ENCODE results near the gene LARP7.
"Not testable (repeated sequence)": the region's sequence is repeated elsewhere in the genome, so short reads cannot be mapped to it uniquely, and the experiment has no call there.

Gene LARP7

GRCh38 chr4:112636688-112637551 lies at the start of gene LARP7, which contains the start of gene ZGRF1:
Gene LARP7 (plus strand): TSS chr4:112637143. CDS start chr4:112644670, 7,527 bp downstream.
Gene ZGRF1 (minus strand): TSS chr4:112636909. CDS start chr4:112633176, 3,733 bp downstream.
- DNase-seq (ENCODE audit: low read depth in 2 of 2): peak; percentile 97 to 98

GRCh38 chr4:112589206-112589605 lies 47.7 kb upstream of the LARP7 start:
- no peak for DNase-seq (ENCODE audit: low read depth in 2 of 2)

DNA sequence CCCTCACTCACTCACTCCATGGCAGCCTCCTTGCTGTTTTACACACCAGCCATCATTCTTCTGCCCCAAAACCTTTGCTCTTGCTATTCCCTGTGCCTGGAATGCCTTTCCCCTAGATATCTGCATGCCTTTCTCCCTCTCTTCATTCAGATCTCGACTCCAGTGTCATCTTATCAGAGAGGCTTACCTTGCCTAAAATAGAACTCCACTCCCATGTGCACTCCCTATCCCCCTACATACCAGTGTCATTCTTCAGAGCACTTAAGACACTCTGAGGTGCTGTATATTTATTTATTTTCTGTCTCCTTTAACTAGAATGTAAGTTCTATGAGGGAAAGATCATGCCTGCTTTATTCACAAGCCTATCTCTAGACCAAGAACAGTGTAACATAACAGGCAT lies 45.4 kb upstream of the LARP7 start:
- no peak for DNase-seq (ENCODE audit: low read depth in 2 of 2)

DNA sequence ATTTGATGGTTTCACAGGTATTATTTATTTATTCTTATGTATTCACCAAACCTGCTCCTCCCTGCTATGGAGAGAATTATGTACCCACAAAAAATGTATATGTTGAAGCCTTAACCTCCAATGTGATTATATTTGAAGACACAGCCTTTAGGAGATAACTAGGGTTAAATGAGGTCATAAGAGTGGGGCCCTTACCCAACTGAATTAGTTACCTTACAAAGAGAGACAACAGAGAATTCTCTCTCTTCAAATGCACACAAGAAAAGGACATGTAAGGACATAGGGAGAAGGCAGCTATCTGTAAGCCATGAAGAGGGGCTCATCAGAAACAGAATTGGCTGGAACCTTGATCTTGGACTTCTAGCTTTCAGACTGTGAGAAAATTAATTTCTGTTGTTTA lies 44.2 kb upstream of the LARP7 start:
- DNase-seq (ENCODE audit: low read depth in 2 of 2): no peak

DNA sequence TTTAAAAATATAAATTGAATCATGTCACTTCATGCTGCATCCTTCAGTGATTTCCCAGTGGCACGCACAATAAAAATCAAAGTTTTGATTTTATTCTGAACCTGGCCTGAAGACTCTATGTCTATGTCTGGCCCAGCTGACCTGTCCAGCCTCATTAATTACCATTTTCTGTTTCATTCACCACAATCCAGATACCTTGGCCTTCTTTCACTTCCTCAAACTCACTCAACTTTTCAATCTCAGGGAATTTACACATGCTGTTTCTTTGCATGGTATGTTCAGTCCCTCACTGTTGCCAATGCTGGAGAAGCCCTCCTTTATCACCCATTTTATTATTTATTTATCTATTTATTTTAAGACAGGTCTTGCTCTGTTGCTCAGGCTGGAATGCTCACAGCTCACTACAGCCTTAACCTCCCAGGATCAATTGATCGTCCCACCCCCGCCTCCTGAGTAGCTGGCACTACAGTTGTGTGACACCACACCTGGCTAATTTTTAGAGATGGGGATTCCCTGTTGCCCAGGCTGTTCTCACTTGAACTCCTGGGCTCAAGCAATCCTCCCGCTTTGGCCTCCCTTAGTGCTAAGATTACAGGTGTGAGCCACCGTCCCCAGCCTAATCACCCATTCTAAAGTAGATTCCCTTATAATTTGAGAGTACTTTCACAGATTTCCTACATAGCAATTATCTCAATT lies 43.4 kb upstream of the LARP7 start:
- no peak for DNase-seq (ENCODE audit: low read depth in 2 of 2)

DNA sequence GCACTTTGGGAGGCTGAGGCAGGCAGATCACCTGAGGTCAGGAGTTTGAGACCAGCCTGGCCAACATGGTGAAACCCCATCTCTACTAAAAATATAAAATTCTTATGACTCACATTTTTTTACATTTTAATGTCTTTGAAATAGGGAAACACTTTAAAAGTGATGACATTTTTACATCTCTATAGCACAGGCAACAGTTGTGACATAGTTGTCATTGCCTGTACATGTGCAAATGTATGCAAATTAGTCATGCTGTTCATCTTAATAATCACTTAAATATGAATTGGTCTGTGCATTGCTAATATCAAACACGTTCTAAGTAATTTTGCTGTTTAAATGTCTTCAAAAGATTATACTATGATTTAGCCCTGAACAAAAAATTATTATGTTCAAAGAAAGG lies 42.0 kb upstream of the LARP7 start:
- DNase-seq (ENCODE audit: low read depth in 2 of 2): no peak

- DNase-seq (ENCODE audit: low read depth in 2 of 2): no peak
Observed at GRCh38 chr4:112604589-112604988, 32.4 kb upstream of the LARP7 start.

DNA sequence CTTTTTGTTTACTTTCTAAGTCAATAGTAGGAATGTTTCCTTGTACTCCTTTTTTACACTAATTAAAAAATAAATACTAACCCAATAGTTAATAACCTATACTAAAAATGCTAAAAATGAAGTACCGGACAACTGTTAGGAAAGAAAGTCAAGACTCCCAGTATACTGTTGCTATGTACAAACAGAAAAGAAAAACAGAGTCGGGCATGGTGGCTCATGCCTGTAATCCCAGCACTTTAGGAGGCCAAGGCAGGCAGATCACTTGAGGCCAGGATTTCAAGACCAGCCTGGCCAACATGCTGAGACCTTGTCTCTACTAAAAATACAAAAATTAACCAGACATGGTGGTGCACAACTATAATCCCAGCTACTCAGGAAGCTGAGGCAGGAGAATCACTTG lies 24.1 kb upstream of the LARP7 start:
- DNase-seq (ENCODE audit: low read depth in 2 of 2): not testable (repeated sequence)

GRCh38 chr4:112616984-112617383 lies 20.0 kb upstream of the LARP7 start:
- no peak for DNase-seq (ENCODE audit: low read depth in 2 of 2)

DNA sequence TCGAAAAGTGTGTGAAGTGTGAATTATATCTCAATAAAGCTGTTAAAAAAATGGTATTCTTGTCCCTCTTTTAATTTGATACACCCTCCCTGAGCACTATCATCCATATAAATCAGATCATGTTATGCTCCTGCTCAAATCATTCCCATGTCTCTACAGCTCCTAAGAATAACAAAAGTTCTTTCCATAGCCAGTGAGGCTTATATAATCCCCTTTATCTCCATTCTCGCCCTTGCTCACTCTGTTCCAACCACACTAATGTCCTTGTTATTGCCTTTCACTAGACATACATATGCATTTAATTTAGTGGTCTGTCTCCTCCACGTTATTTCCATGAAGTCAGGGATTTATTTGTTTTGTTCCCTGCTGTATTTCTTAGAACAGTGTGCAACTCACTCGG lies 10.7 kb upstream of the LARP7 start:
- DNase-seq (ENCODE audit: low read depth in 2 of 2): no peak

GRCh38 chr4:112633477-112634235 lies 3.3 kb upstream of the LARP7 start:
- no peak for DNase-seq (ENCODE audit: low read depth in 2 of 2)

DNA sequence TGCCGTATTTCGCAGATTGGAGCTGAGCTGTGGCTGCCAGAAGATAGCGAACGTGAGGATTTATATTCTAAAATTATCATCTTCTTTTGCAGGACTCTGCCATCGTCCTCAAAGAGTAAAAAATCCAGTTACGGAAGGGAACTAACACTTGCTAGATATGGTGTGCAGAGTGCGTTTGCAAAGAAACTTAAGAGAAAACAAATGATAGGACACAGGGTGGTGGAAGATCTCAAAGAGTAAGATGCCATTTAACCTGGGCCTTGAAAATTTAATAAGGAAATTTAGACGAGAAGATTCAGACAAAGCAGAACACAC lies 566 bp downstream of the LARP7 start:
- no peak for DNase-seq (ENCODE audit: low read depth in 2 of 2)

GRCh38 chr4:112642526-112642925 lies 5.6 kb downstream of the LARP7 start:
- DNase-seq (ENCODE audit: low read depth in 2 of 2): no peak

DNA sequence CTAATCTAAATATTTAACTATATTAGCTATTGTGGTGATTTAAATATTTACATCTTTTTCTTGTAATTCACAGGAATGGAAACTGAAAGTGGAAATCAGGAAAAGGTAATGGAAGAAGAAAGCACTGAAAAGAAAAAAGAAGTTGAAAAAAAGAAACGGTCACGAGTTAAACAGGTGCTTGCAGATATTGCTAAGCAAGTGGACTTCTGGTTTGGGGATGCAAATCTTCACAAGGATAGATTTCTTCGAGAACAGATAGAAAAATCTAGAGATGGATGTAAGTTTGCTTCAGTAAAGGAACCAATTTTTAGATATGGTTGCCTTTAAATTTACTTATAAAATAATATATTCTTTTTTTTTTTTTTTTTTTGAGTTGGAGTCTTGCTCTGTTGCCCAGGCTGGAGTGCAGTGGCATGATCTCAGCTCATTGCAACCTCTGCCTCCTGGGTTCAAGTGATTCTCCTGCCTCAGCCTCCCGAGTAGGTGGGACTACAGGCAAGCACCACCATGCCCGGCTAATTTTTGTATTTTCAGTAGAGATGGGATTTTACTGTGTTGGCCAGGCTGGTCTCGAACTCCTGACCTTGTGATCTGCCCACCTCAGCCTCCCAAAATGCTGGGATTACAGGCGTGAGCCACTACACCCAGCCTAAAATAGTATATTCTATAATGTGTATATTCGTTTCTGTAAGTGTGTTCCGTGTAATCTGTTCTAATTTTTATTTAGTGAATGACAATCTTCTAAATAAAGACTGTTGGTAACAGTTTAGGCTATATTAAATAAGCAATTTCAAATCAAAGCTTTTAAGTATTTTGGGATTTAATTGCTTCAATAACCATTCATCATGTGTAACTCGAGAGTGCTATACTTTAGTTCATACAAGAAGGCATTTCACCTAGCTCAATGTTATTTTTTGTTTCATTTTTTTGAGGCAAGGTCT lies 7.9 kb downstream of the LARP7 start:
- not testable (repeated sequence) for DNase-seq (ENCODE audit: low read depth in 2 of 2)

DNA sequence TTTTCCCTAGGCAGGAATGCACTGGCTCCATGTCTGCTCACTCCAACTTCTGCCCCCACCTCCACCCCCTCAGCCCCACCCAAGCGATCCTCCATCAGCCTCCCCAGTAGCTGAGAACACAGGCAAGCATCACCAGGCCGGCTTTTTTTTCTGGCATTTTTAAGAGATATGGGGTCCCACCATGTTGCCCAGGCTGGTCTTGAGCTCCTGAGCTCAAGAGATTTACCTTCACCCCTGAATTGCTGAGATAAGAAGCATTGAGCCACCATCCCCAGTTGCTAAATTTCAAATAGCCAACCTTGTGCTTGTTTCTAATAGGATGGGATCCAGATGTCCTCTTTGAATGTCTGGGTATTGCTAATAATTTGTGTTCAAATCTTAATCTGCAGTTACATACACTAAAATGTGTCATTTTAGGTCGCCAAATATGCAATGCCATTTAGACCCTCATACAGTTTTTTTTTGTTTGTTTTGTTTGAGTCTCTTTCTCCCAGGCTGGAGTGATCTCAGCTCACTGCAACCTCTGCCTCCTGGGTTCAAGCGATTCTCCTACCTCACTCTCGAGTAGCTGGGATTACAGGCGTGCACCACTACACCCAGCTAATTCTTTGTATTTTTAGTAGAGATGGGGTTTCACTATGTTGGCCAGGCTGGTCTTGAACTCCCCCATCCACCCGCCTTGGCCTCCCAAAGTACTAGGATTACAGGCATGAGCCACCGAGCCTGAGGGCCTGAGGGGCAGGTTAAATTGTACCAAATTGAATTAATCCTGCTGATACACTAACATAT lies 8.8 kb downstream of the LARP7 start:
- no peak for DNase-seq (ENCODE audit: low read depth in 2 of 2)

- DNase-seq (ENCODE audit: low read depth in 2 of 2): no peak
Observed at GRCh38 chr4:112646632-112647537, 9.9 kb downstream of the LARP7 start.

DNA sequence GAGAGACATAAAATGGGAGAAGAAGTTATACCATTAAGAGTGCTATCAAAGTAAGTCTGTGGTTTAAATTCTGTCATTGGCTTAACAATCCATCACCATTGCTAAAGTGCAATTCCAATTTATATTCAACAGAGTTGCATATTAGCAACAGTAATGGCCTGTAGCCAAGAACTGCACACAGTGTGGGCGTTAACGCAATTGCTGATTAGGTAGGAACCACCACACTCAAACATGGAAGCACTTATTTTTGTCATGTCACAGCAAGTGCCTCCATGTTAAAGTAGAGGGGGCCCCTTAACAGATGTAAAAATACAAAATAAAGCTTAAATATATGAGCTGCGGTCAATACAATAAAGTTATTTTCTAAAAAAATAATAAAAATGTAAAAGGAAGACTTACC lies 10.8 kb downstream of the LARP7 start:
- DNase-seq (ENCODE audit: low read depth in 2 of 2): no peak

- DNase-seq (ENCODE audit: low read depth in 2 of 2): no peak
Observed at GRCh38 chr4:112648263-112649054, 11.5 kb downstream of the LARP7 start.

DNA sequence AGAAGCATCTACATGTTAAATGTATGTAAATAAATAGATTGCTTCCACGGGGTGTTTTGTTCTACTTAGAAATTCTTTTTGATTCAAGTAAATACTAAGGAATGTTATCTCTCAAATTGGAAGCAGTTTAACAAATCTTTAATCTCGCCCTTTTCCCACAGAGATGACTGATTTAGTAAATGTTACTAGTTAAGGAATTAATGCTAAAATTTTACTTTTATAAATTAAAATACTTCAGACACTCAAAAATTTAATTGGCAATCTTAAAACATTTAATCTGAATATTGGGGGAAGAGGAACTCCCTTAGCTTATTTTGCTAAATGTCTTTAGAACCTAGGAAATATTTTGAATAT lies 12.1 kb downstream of the LARP7 start:
- no peak for DNase-seq (ENCODE audit: low read depth in 2 of 2)

Data from stimulated activated CD8-positive, alpha-beta memory T cell treated with anti-CD3 and anti-CD28 coated beads, Interleukin-7, amount 100 ng/mL, for 4 hours (primary cell).